ENCODE results near the gene ARHGAP25.

- TF ChIP-seq CTCF (IDR thresholded peaks at IDR 0.05): no peak
- no peak for TF ChIP-seq POLR2A (IDR thresholded peaks at IDR 0.05)
These were observed 100.2 kb downstream of the ARHGAP25 start for GRCh38 chr2:68834737-68835376.
